ENCODE results near the gene DMRT3. TPM values are rescaled to one million over a fixed set of nuclear protein-coding genes. Genes with fewer than 3 reads are reported as not detected.

The DMRT3 gene
- total and polyA plus RNA-seq, 2 donors (not counting 1 experiment from before 2014, with no cell fraction given), result not detected

- Histone ChIP-seq H3K9ac (ENCODE audit: insufficient read depth, low read length) (no peak overlapping the region), H3K4me3 (replicated peaks in 1 of 4; ENCODE audit: control extremely low read depth in 1 of 4, insufficient read depth in 1 of 4, low read depth in 3 of 4, low read length in 4 of 4) (no peak overlapping the region), H3K4me2 (ENCODE audit: extremely low read depth, insufficient read depth, low read length) (no peak overlapping the region), H2AFZ (ENCODE audit: low read length) (no peak overlapping the region), H3K27me3 (ENCODE audit: control insufficient read depth, insufficient read depth, low read length) (peaks cover 21% of the 10 kb centered on the region), H3K79me2 (ENCODE audit: control insufficient read depth, insufficient read depth, low read length) (no peaks in the 10 kb centered on the region), H4K20me1 (ENCODE audit: control insufficient read depth, extremely low read depth, insufficient read depth, low read length) (no peaks in the 10 kb centered on the region), H3K36me3 (ENCODE audit: control insufficient read depth, insufficient read depth, low read length) (no peaks in the 10 kb centered on the region), H3K4me1 (ENCODE audit: control insufficient read depth, extremely low read depth, insufficient read depth, low read length) (no peaks in the 10 kb centered on the region), H3K9me3 (ENCODE audit: control insufficient read depth, insufficient read depth, low read depth, low read length) (no peaks in the 10 kb centered on the region), H3K27ac (ENCODE audit: insufficient read depth, low read length) (no peak overlapping the region)
- no peak for TF ChIP-seq EZH2 (IDR thresholded peaks at IDR 0.05; ENCODE audit: low read length, missing control alignments)
- TF ChIP-seq, protein P1, sequence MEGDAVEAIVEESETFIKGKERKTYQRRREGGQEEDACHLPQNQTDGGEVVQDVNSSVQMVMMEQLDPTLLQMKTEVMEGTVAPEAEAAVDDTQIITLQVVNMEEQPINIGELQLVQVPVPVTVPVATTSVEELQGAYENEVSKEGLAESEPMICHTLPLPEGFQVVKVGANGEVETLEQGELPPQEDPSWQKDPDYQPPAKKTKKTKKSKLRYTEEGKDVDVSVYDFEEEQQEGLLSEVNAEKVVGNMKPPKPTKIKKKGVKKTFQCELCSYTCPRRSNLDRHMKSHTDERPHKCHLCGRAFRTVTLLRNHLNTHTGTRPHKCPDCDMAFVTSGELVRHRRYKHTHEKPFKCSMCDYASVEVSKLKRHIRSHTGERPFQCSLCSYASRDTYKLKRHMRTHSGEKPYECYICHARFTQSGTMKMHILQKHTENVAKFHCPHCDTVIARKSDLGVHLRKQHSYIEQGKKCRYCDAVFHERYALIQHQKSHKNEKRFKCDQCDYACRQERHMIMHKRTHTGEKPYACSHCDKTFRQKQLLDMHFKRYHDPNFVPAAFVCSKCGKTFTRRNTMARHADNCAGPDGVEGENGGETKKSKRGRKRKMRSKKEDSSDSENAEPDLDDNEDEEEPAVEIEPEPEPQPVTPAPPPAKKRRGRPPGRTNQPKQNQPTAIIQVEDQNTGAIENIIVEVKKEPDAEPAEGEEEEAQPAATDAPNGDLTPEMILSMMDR (conservative IDR thresholded peaks at IDR 0.05 in 1 of 2, IDR thresholded peaks at IDR 0.05 in 1 of 2; ENCODE audit: low read depth in 1 of 2, low read length in 2 of 2), result no peak
- DNase-seq (ENCODE audit: low read depth in 2 of 2), result no peak
Observed at GRCh38 chr9:965497-965896, 11.0 kb upstream of the DMRT3 start.

DNA sequence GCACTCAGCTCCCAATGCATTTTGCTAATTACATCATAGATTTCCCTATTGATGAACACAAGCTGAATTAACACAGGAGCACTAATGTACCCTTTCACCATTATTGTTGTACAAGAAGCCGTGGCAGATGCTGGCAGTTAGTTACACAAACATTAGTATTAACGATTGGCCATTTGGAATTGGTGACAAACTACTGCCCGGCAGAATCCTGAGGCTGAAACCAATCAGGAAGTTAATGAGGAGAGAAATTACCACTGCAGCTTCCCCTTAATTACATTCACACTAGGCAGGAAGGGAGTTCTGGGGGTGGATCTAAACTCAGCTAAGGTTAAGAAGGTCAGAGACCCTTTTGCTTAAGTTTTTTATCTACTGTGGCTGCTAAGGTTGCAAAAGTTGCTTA lies 9.6 kb upstream of the DMRT3 start:
- no peak for DNase-seq (ENCODE audit: low read depth in 2 of 2)
- Histone ChIP-seq H3K4me3 (replicated peaks in 1 of 4; ENCODE audit: control extremely low read depth in 1 of 4, insufficient read depth in 1 of 4, low read depth in 3 of 4, low read length in 4 of 4) (no peak overlapping the region), H3K79me2 (ENCODE audit: control insufficient read depth, insufficient read depth, low read length) (no peaks in the 10 kb centered on the region), H4K20me1 (ENCODE audit: control insufficient read depth, extremely low read depth, insufficient read depth, low read length) (no peaks in the 10 kb centered on the region), H3K4me2 (ENCODE audit: extremely low read depth, insufficient read depth, low read length) (no peak overlapping the region), H3K27ac (ENCODE audit: insufficient read depth, low read length) (no peak overlapping the region), H3K27me3 (ENCODE audit: control insufficient read depth, insufficient read depth, low read length) (peaks cover 32% of the 10 kb centered on the region), H2AFZ (ENCODE audit: low read length) (no peak overlapping the region), H3K9ac (ENCODE audit: insufficient read depth, low read length) (no peak overlapping the region), H3K9me3 (ENCODE audit: control insufficient read depth, insufficient read depth, low read depth, low read length) (no peaks in the 10 kb centered on the region), H3K4me1 (ENCODE audit: control insufficient read depth, extremely low read depth, insufficient read depth, low read length) (no peaks in the 10 kb centered on the region), H3K36me3 (ENCODE audit: control insufficient read depth, insufficient read depth, low read length) (no peaks in the 10 kb centered on the region)
- TF ChIP-seq EZH2 (IDR thresholded peaks at IDR 0.05; ENCODE audit: low read length, missing control alignments), result no peak
- TF ChIP-seq, protein P1 (conservative IDR thresholded peaks at IDR 0.05 in 1 of 2, IDR thresholded peaks at IDR 0.05 in 1 of 2; ENCODE audit: low read depth in 1 of 2, low read length in 2 of 2), result no peak

DNA sequence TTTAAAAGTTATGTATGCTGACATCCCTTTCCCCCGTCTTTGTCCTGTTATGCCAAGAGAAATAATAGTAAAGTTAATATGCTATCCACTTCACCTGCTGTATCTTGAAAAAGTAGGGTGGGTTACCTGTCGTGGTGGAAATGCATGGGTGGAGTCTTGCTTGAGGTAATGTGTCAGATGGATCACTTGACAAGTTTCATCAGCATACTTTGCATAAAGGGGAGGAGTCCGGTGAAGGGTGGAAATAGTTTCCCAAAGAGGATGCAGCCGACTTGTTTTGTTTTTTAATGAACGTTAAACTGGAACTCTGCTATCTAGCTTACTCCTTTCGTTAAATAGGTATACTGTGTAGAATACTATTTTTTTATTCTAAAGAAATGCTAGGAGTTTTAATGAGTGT lies 9.0 kb upstream of the DMRT3 start:
- Histone ChIP-seq H3K4me2 (ENCODE audit: extremely low read depth, insufficient read depth, low read length) (no peak overlapping the region), H3K9me3 (ENCODE audit: control insufficient read depth, insufficient read depth, low read depth, low read length) (no peaks in the 10 kb centered on the region), H3K79me2 (ENCODE audit: control insufficient read depth, insufficient read depth, low read length) (no peaks in the 10 kb centered on the region), H3K4me3 (replicated peaks in 1 of 4; ENCODE audit: control extremely low read depth in 1 of 4, insufficient read depth in 1 of 4, low read depth in 3 of 4, low read length in 4 of 4) (no peak overlapping the region), H3K9ac (ENCODE audit: insufficient read depth, low read length) (no peak overlapping the region), H3K4me1 (ENCODE audit: control insufficient read depth, extremely low read depth, insufficient read depth, low read length) (no peaks in the 10 kb centered on the region), H3K36me3 (ENCODE audit: control insufficient read depth, insufficient read depth, low read length) (no peaks in the 10 kb centered on the region), H2AFZ (ENCODE audit: low read length) (no peak overlapping the region), H4K20me1 (ENCODE audit: control insufficient read depth, extremely low read depth, insufficient read depth, low read length) (no peaks in the 10 kb centered on the region), H3K27me3 (ENCODE audit: control insufficient read depth, insufficient read depth, low read length) (peaks cover 37% of the 10 kb centered on the region), H3K27ac (ENCODE audit: insufficient read depth, low read length) (no peak overlapping the region)
- TF ChIP-seq, protein P1 (conservative IDR thresholded peaks at IDR 0.05 in 1 of 2, IDR thresholded peaks at IDR 0.05 in 1 of 2; ENCODE audit: low read depth in 1 of 2, low read length in 2 of 2), result no peak
- TF ChIP-seq EZH2 (IDR thresholded peaks at IDR 0.05; ENCODE audit: low read length, missing control alignments), result no peak
- DNase-seq (ENCODE audit: low read depth in 2 of 2), result no peak

Data from fibroblast of lung (primary cell).